SK-N-SH treated with all-trans-retinoic acid at 6 μM for 48 hours (cell line): ENCODE data around the gene MFNG.

Experiments
- ARNTL ChIP-seq: fragments of 450-650 bp; formaldehyde crosslinking; IDR thresholded peaks from 2 replicates; pipeline ENCODE4 v1.5.0; 2020; ENCODE audit warnings: low read depth, mild to moderate bottlenecking, moderate library complexity, borderline replicate concordance
- BACH2 ChIP-seq: fragments of 250-450 bp; sonication (Bioruptor Pico); IDR thresholded peaks from 2 replicates; pipeline ENCODE4 v1.9.0; 2021; ENCODE audit warnings: mild to moderate bottlenecking, borderline replicate concordance
- CSDC2 ChIP-seq: fragments of 250-450 bp; sonication (Bioruptor Pico); IDR thresholded peaks from 2 replicates; pipeline ENCODE4 v1.5.0; 2020; ENCODE audit warnings: mild to moderate bottlenecking, moderate library complexity
- GLIS3 ChIP-seq: fragments of 250-450 bp; sonication (Bioruptor Pico); IDR thresholded peaks from 2 replicates; pipeline ENCODE4 v1.5.0; 2020; ENCODE audit warnings: mild to moderate bottlenecking, moderate library complexity
- PPARA ChIP-seq: fragments of 250-450 bp; sonication (Bioruptor Pico); IDR thresholded peaks from 2 replicates; pipeline ENCODE4 v1.5.0; 2020; ENCODE audit warnings: mild to moderate bottlenecking, borderline replicate concordance
- RARB ChIP-seq: fragments of 250-450 bp; sonication (Bioruptor Pico); IDR thresholded peaks from 2 replicates; pipeline ENCODE4 v1.8.0; 2021; ENCODE audit warnings: mild to moderate bottlenecking, moderate library complexity
- ZC3H10 ChIP-seq: fragments of 250-450 bp; sonication (Bioruptor Pico); IDR thresholded peaks from 2 replicates; pipeline ENCODE4 v1.5.1; 2021; ENCODE audit warnings: mild to moderate bottlenecking, moderate library complexity
- ZFP3 ChIP-seq: fragments of 250-450 bp; sonication (Bioruptor Pico); IDR thresholded peaks from 2 replicates; pipeline ENCODE4 v1.5.0; 2020; ENCODE audit warnings: mild to moderate bottlenecking, moderate library complexity
- ZFP30 ChIP-seq: fragments of 450-650 bp; formaldehyde crosslinking; IDR thresholded peaks from 2 replicates; pipeline ENCODE4 v1.5.0; 2022; ENCODE audit warnings: mild to moderate bottlenecking, moderate library complexity
- ZNF8 ChIP-seq: fragments of 450-650 bp; formaldehyde crosslinking; IDR thresholded peaks from 2 replicates; pipeline ENCODE4 v1.5.0; 2020; ENCODE audit warnings: mild to moderate bottlenecking, moderate library complexity
- TF ChIP-seq, protein P1 (sequence below): fragments of 250-450 bp; sonication (Bioruptor Pico); IDR thresholded peaks from 2 replicates; pipeline ENCODE4 v1.8.0; 2020; ENCODE audit warnings: mild to moderate bottlenecking, moderate library complexity, borderline replicate concordance
- TF ChIP-seq, protein P2 (sequence below): fragments of 250-450 bp; sonication (Bioruptor Pico); IDR thresholded peaks from 2 replicates; pipeline ENCODE4 v1.5.1; 2020; ENCODE audit warnings: low read depth, mild to moderate bottlenecking, moderate library complexity

DNA sequence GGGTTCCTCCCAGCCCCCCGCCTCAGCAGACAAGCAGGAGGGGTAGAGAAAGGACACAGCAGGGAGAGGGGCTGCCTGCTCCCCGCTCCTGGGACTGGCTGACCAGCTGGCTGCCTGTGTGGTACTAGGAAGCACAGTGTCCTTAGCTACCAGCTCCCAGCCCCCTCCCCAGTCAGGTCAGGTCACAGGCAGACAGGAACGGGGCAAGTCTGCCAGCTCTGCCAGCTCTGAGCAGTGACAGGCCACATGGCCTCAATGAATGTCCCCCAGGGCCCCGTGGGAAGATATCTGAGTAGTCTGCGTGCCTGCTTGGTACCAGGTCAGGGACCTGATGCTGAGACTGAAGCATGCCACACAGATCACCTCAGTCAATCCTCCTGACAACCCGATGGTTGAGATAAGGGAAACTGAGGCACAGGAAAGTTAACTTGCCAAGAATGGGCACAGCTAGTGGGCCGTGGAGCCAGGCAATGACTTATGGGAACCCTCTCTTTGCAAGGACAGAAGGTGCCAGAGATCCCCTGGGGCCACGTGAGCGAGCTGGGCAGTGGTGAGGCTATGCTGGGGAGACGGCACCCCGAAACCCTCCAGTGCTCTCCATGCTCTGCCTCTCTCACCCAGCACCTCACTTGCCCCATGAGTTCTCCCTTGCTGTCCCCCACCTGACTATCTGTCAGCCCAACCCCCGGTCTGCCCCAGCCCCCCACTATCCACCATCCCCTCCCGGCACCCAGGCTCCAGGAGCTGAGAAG lies 13.8 kb upstream of the MFNG start:
- no peak for TF ChIP-seq PPARA (CRISPR knock-in tag)
- TF ChIP-seq ZNF8 (CRISPR knock-in tag) = no peak
- no peak for TF ChIP-seq ZC3H10 (CRISPR knock-in tag)
- TF ChIP-seq CSDC2 = no peak
- no peak for TF ChIP-seq BACH2 (CRISPR knock-in tag)
- TF ChIP-seq RARB (CRISPR knock-in tag) = no peak
- TF ChIP-seq, protein P1, sequence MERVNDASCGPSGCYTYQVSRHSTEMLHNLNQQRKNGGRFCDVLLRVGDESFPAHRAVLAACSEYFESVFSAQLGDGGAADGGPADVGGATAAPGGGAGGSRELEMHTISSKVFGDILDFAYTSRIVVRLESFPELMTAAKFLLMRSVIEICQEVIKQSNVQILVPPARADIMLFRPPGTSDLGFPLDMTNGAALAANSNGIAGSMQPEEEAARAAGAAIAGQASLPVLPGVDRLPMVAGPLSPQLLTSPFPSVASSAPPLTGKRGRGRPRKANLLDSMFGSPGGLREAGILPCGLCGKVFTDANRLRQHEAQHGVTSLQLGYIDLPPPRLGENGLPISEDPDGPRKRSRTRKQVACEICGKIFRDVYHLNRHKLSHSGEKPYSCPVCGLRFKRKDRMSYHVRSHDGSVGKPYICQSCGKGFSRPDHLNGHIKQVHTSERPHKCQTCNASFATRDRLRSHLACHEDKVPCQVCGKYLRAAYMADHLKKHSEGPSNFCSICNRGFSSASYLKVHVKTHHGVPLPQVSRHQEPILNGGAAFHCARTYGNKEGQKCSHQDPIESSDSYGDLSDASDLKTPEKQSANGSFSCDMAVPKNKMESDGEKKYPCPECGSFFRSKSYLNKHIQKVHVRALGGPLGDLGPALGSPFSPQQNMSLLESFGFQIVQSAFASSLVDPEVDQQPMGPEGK (CRISPR knock-in tag) = no peak
- no peak for TF ChIP-seq ZFP30 (CRISPR knock-in tag)
- TF ChIP-seq ARNTL = no peak
- TF ChIP-seq ZFP3 (CRISPR knock-in tag) = no peak
- TF ChIP-seq, protein P2, sequence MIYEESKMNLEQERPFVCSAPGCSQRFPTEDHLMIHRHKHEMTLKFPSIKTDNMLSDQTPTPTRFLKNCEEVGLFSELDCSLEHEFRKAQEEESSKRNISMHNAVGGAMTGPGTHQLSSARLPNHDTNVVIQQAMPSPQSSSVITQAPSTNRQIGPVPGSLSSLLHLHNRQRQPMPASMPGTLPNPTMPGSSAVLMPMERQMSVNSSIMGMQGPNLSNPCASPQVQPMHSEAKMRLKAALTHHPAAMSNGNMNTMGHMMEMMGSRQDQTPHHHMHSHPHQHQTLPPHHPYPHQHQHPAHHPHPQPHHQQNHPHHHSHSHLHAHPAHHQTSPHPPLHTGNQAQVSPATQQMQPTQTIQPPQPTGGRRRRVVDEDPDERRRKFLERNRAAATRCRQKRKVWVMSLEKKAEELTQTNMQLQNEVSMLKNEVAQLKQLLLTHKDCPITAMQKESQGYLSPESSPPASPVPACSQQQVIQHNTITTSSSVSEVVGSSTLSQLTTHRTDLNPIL = no peak
- no peak for TF ChIP-seq GLIS3 (CRISPR knock-in tag)
